ENCODE measurements around the gene YLPM1. TPM values are rescaled to one million over a fixed set of nuclear protein-coding genes. Genes with fewer than 3 reads are reported as not detected.

Gene YLPM1
- total and polyA plus RNA-seq, 2 donors (not counting 3 experiments of a cell fraction or from before 2014, with no cell fraction given) = 14.9 to 85.7 TPM

- peak overlapping the region; percentile 77 for H3K27ac ChIP-seq (ENCODE audit: insufficient read depth, low read depth, low read length)
- no peak overlapping the region for H2AFZ ChIP-seq (ENCODE audit: low read depth, low read length)
- FAIRE-seq = peak; percentile 18
- dilution Hi-C loops (cut with MboI; ENCODE audit: extremely low pct_ligation_motif_present, low sequenced_read_pairs) = no loop called here
- peaks cover 31% of the 10 kb centered on the region for H3K4me1 ChIP-seq (ENCODE audit: control insufficient read depth, extremely low read depth, insufficient read depth, low read length)
- BruUV-seq (replicated peaks) = no TSS peak
- H3K4me2 ChIP-seq (ENCODE audit: insufficient read depth, low read length) = peak overlapping the region; percentile 91
- no peaks in the 10 kb centered on the region for H3K27me3 ChIP-seq (ENCODE audit: control insufficient read depth in 2 of 2, insufficient read depth in 2 of 2, low read length in 2 of 2)
- DNase-seq (ENCODE audit: low read depth, low spot score) = peak; percentile 63
- no peaks in the 10 kb centered on the region for H3K9me3 ChIP-seq (replicated peaks; ENCODE audit: control insufficient read depth, insufficient read depth, low read length)
- intact Hi-C loops (cut with micrococcal nuclease) = loop anchor here (1.0 to 5.0 kb wide), 3 partner anchors 30 to 184 kb away; partner anchors contain the start of genes AREL1, FCF1 and YLPM1
- peaks cover 76% of the 10 kb centered on the region for H3K79me2 ChIP-seq (ENCODE audit: control insufficient read depth, insufficient read depth, low read length)
- no peaks in the 10 kb centered on the region for H3K9me1 ChIP-seq (replicated peaks; ENCODE audit: control insufficient read depth, extremely low read depth, insufficient read depth, low read length)
- peak overlapping the region in 1 of 3 experiments; percentile 38 for H3K4me3 ChIP-seq (replicated peaks in 1 of 3; ENCODE audit: insufficient read depth in 1 of 3, low read depth in 1 of 3, low read length in 3 of 3)
- H4K20me1 ChIP-seq (replicated peaks; ENCODE audit: control insufficient read depth, extremely low read depth, insufficient read depth, low read length) = no peaks in the 10 kb centered on the region
- TF ChIP-seq CTCF (IDR thresholded peaks at IDR 0.05; ENCODE audit: extremely low read depth in 1 of 2, insufficient read depth in 1 of 2, low read depth in 1 of 2, low read length in 2 of 2) (peak; percentile 51 to 62), FOS (IDR thresholded peaks at IDR 0.05; ENCODE audit: borderline replicate concordance, insufficient read depth, low read length) (no peak)
- H3K36me3 ChIP-seq (ENCODE audit: control insufficient read depth in 2 of 2, extremely low read depth in 1 of 2, insufficient read depth in 2 of 2, low read length in 2 of 2) = peaks cover 6 to 8% of the 10 kb centered on the region in 2 experiments
- peak overlapping the region; percentile 48 for H3K9ac ChIP-seq (replicated peaks; ENCODE audit: extremely low read depth, insufficient read depth, low read length)
- ChIA-PET POLR2A (no interaction called here), CTCF (interaction anchor here (0.8 to 2.2 kb wide), 8 partner anchors 11 to 183 kb away, joined by 3 to 39 read pairs (median 4); partner anchors contain the start of genes LTBP2 and YLPM1)
Observed at GRCh38 chr14:74793506-74794155, 30.5 kb downstream of the YLPM1 start.

GRCh38 chr14:74794947-74795346 is 31.8 kb downstream of the YLPM1 start:
- no peak for DNase-seq (ENCODE audit: low read depth, low spot score)
- no peak overlapping the region for H3K4me3 ChIP-seq (replicated peaks in 1 of 3; ENCODE audit: insufficient read depth in 1 of 3, low read depth in 1 of 3, low read length in 3 of 3)
- H3K27me3 ChIP-seq (ENCODE audit: control insufficient read depth in 2 of 2, insufficient read depth in 2 of 2, low read length in 2 of 2) = no peaks in the 10 kb centered on the region
- H3K9ac ChIP-seq (replicated peaks; ENCODE audit: extremely low read depth, insufficient read depth, low read length) = no peak overlapping the region
- H3K79me2 ChIP-seq (ENCODE audit: control insufficient read depth, insufficient read depth, low read length) = peaks cover 72% of the 10 kb centered on the region
- intact Hi-C loops (cut with micrococcal nuclease) (loop anchor here (5.0 kb wide), 1 partner anchor 83 kb away; the partner anchor contains the start of genes AREL1 and FCF1), dilution Hi-C loops (cut with MboI; ENCODE audit: extremely low pct_ligation_motif_present, low sequenced_read_pairs) (no loop called here)
- no TSS peak for BruUV-seq (replicated peaks)
- TF ChIP-seq JUN (IDR thresholded peaks at IDR 0.05; ENCODE audit: borderline replicate concordance, insufficient read depth, insufficient read length, low read depth) (no peak), MYC (IDR thresholded peaks at IDR 0.05; ENCODE audit: low read depth, low read length) (no peak), CTCF (IDR thresholded peaks at IDR 0.05; ENCODE audit: extremely low read depth in 1 of 2, insufficient read depth in 1 of 2, low read depth in 1 of 2, low read length in 2 of 2) (no peak), MAX (IDR thresholded peaks at IDR 0.05; ENCODE audit: insufficient read depth, insufficient read length) (no peak), POLR2AphosphoS5 (IDR thresholded peaks at IDR 0.05; ENCODE audit: insufficient read depth, low read depth, low read length) (no peak), GATA2 (IDR thresholded peaks at IDR 0.05; ENCODE audit: insufficient read depth, insufficient read length, low read depth, low read length) (no peak), EZH2 (IDR thresholded peaks at IDR 0.05; ENCODE audit: borderline replicate concordance, low read depth, low read length, severe bottlenecking) (no peak), POLR2A (IDR thresholded peaks at IDR 0.05; ENCODE audit: low read depth, low read length) (no peak), FOS (IDR thresholded peaks at IDR 0.05; ENCODE audit: borderline replicate concordance, insufficient read depth, low read length) (no peak)
- no peak overlapping the region for H2AFZ ChIP-seq (ENCODE audit: low read depth, low read length)
- H3K4me2 ChIP-seq (ENCODE audit: insufficient read depth, low read length) = no peak overlapping the region
- ChIA-PET CTCF (interaction anchor here (1.7 to 2.2 kb wide), 3 partner anchors 9 to 185 kb away, joined by 4 to 39 read pairs (median 6); partner anchors contain the start of gene LTBP2), POLR2A (no interaction called here)
- no peak for FAIRE-seq
- H3K9me3 ChIP-seq (replicated peaks; ENCODE audit: control insufficient read depth, insufficient read depth, low read length) = no peaks in the 10 kb centered on the region
- no peaks in the 10 kb centered on the region for H4K20me1 ChIP-seq (replicated peaks; ENCODE audit: control insufficient read depth, extremely low read depth, insufficient read depth, low read length)
- H3K4me1 ChIP-seq (ENCODE audit: control insufficient read depth, extremely low read depth, insufficient read depth, low read length) = peaks cover 31% of the 10 kb centered on the region
- no peak overlapping the region for H3K27ac ChIP-seq (ENCODE audit: insufficient read depth, low read depth, low read length)
- no peaks in the 10 kb centered on the region for H3K9me1 ChIP-seq (replicated peaks; ENCODE audit: control insufficient read depth, extremely low read depth, insufficient read depth, low read length)
- peaks cover 11 to 14% of the 10 kb centered on the region in 2 experiments for H3K36me3 ChIP-seq (ENCODE audit: control insufficient read depth in 2 of 2, extremely low read depth in 1 of 2, insufficient read depth in 2 of 2, low read length in 2 of 2)
